ENCODE results near the gene ATP2B2.
"Not testable (repeated sequence)": the region's sequence is repeated elsewhere in the genome, so short reads cannot be mapped to it uniquely, and the experiment has no call there.

Gene ATP2B2

GRCh38 chr3:10305331-10305902 is 200.0 kb downstream of the ATP2B2 start:
- DNase-seq (ENCODE audit: low read depth in 3 of 3): no peak

- no peak for DNase-seq (ENCODE audit: low read depth in 3 of 3)
Measured at GRCh38 chr3:10304905-10305304, 200.5 kb downstream of the ATP2B2 start.

GRCh38 chr3:10303785-10304184 is 201.6 kb downstream of the ATP2B2 start:
- no peak for DNase-seq (ENCODE audit: low read depth in 3 of 3)

GRCh38 chr3:10303105-10303504 is 202.3 kb downstream of the ATP2B2 start:
- DNase-seq (ENCODE audit: low read depth in 3 of 3): no peak

- no peak for DNase-seq (ENCODE audit: low read depth in 3 of 3)
Measured at GRCh38 chr3:10300087-10300486, 205.3 kb downstream of the ATP2B2 start.

GRCh38 chr3:10299679-10300078 is 205.7 kb downstream of the ATP2B2 start:
- no peak for DNase-seq (ENCODE audit: low read depth in 3 of 3)

- DNase-seq (ENCODE audit: low read depth in 3 of 3): no peak
Measured at GRCh38 chr3:10299175-10299574, 206.2 kb downstream of the ATP2B2 start.

GRCh38 chr3:10298064-10298463 is 207.3 kb downstream of the ATP2B2 start:
- DNase-seq (ENCODE audit: low read depth in 3 of 3): not testable (repeated sequence)

- DNase-seq (ENCODE audit: low read depth in 3 of 3): no peak
Measured at GRCh38 chr3:10294030-10294586, 211.3 kb downstream of the ATP2B2 start.

GRCh38 chr3:10292505-10293419 is 212.6 kb downstream of the ATP2B2 start, which contains the start of gene GHRL:
Gene GHRL (minus strand): TSS chr3:10292947. CDS start chr3:10290180, 2,767 bp downstream.
- no peak for DNase-seq (ENCODE audit: low read depth in 3 of 3)

GRCh38 chr3:10291641-10292040 is 213.7 kb downstream of the ATP2B2 start:
- DNase-seq (ENCODE audit: low read depth in 3 of 3): no peak

GRCh38 chr3:10290481-10291176 is 214.8 kb downstream of the ATP2B2 start:
- DNase-seq (ENCODE audit: low read depth in 3 of 3): no peak

GRCh38 chr3:10289787-10290355 is 215.5 kb downstream of the ATP2B2 start:
- no peak for DNase-seq (ENCODE audit: low read depth in 3 of 3)

GRCh38 chr3:10289077-10289476 is 216.3 kb downstream of the ATP2B2 start:
- no peak for DNase-seq (ENCODE audit: low read depth in 3 of 3)

GRCh38 chr3:10288575-10288960 is 216.8 kb downstream of the ATP2B2 start:
- no peak for DNase-seq (ENCODE audit: low read depth in 3 of 3)

GRCh38 chr3:10287936-10288574 is 217.3 kb downstream of the ATP2B2 start:
- no peak for DNase-seq (ENCODE audit: low read depth in 3 of 3)

GRCh38 chr3:10286596-10287295 is 218.6 kb downstream of the ATP2B2 start:
- DNase-seq (ENCODE audit: low read depth in 3 of 3): no peak

- no peak for DNase-seq (ENCODE audit: low read depth in 3 of 3)
Measured at GRCh38 chr3:10286133-10286524, 219.3 kb downstream of the ATP2B2 start.

GRCh38 chr3:10285272-10286132 is 219.9 kb downstream of the ATP2B2 start:
- no peak for DNase-seq (ENCODE audit: low read depth in 3 of 3)

- DNase-seq (ENCODE audit: low read depth in 3 of 3): peak in 1 of 3 experiments; percentile 24
Measured at GRCh38 chr3:10284496-10284895, 220.9 kb downstream of the ATP2B2 start.
